GM12875 (cell line): ENCODE measurements around the gene BRF1.

ENCODE experiments used
- H3K4me3 ChIP-seq: one replicate; pipeline ENCODE4 v1.5.1; 2011; ENCODE audit warnings: low read depth, low read length, control low read depth
- TF ChIP-seq, protein P1 (sequence below): IDR thresholded peaks from 2 replicates; pipeline ENCODE4 v1.5.1; 2011; ENCODE audit warnings: low read depth, mild to moderate bottlenecking, control low read depth, inconsistent platforms, low read length, moderate library complexity, borderline replicate concordance; ENCODE audit not compliant: insufficient read depth

BRF1 gene

DNA sequence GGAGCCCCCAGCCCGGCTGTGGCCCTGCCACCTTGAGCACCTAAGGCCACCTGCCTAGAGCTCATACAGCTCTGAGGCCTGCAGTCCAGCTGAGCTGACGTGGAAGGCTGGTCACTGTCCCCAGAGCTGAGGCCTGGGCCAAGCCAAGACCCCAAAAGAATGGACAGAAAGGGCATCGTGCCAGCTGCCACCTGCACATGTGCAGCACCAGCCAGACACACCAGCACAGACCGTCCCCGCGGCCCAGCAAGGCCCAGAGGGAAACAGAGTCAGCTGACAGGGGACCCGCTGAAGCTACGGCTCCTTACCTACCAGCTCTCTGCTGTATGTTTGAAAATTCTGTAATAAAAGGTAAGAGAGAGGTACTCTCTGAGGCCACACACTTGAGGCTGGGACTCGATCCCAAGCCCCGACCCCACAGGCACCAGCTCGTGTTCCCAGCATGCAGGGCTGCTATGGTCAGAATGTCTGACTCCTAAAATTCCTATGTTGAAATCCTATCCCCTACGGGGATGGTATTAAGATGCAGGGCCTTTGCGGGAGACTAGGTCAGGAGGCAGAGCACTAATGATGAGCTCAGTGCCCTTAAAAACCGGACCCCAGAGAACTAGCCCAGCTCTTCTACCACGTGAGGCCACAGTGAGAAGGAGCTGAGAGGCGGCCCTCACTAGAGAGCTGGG, 25.4 kb downstream of the BRF1 start:
- no peak overlapping the region for H3K4me3 ChIP-seq
- TF ChIP-seq, protein P1, sequence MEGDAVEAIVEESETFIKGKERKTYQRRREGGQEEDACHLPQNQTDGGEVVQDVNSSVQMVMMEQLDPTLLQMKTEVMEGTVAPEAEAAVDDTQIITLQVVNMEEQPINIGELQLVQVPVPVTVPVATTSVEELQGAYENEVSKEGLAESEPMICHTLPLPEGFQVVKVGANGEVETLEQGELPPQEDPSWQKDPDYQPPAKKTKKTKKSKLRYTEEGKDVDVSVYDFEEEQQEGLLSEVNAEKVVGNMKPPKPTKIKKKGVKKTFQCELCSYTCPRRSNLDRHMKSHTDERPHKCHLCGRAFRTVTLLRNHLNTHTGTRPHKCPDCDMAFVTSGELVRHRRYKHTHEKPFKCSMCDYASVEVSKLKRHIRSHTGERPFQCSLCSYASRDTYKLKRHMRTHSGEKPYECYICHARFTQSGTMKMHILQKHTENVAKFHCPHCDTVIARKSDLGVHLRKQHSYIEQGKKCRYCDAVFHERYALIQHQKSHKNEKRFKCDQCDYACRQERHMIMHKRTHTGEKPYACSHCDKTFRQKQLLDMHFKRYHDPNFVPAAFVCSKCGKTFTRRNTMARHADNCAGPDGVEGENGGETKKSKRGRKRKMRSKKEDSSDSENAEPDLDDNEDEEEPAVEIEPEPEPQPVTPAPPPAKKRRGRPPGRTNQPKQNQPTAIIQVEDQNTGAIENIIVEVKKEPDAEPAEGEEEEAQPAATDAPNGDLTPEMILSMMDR = no peak

DNA sequence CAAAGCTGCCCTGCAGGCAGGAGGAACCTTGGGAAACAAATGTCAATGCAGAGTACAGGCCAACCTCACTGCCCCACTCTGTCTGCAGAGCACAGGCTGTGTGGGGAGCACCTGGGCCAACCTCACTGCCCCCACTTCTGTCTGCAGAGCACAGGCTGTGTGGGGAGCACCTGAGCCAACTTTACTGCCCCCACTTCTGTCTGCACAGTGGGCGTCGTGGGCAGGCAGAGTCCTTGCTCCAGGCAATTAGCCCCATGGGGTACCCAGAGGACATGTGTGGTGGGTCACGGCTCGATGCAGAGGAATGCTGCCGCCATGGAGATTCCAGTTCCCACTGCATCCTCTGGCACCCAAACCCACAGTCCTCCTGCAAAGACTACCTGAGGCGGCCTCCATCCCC, 26.2 kb downstream of the BRF1 start:
- TF ChIP-seq, protein P1 = no peak
- no peak overlapping the region for H3K4me3 ChIP-seq

DNA sequence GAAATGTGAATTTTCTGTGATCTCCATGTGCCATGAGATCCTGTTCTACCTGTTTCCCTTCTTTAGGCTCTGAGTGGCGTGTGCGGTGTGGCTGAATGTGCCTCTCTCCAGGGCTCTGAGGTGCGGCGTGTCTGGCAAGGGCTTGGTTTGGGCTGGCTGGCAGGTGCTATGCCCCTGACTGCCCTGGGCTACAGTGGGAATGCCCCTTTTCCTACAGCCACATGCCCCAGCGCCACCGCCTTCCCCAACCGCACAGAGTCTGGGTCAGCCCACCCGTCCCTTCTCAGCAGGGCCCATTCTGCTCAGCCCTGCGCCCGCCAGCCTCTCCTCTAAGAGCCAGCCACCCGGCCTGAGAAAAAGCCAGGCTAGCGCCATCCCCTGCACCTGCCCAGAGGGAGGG, 27.7 kb downstream of the BRF1 start:
- TF ChIP-seq, protein P1 = no peak

DNA sequence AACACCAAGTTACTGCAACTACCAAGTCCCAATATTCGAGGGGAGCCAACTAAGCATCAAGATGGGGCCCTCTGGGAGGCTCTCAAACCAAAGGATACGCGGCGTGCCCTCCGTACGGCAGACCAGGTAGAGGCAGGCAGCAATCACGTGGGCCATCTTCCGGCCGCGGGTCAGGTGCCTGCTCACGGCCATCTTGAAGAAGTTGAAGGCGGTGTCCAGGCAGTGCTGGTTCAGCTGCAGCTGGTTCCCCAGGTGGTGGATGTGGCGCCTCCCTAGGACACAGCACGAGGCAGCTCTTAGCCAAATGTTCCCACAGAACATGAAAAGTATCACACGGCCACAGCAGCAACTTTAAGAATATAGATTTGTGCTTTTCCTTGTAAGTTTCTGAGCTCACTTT, 28.2 kb downstream of the BRF1 start:
- TF ChIP-seq, protein P1 = no peak
- no peak overlapping the region for H3K4me3 ChIP-seq

More for the DNA sequence above, 27.7 kb downstream of the BRF1 start:
- no peak overlapping the region for H3K4me3 ChIP-seq

DNA sequence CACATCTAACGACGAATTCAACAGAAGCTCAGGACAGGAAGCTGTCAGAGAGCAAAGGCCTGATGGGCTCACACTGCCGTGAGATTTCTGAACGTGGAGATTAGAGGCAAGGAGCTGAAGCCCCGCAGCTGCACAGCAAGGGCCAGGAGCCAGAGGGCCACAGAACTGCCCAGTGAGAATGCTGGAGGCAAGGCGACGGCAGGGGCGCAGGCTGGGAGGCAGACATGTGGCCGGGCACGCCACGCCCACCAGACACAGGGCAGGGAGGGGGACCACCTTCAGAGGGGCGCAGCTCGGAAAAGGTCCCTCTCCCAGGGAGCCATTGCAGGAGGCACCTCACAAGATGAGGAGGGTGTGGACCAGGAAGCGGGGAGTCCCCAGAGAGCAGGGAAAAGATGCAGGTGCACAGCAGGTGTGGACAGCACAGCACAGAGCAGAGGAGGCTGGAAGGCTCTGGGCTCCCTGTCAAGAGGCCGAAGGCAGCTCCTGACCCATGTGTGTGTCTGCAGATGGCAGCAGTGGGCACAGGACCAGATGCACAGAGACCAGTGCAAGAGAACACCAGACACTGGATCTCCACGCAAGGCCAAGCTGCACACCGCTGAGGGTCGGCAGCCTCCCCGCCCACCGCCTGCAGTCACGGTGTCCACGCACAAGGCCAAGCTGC, 29.4 kb downstream of the BRF1 start:
- TF ChIP-seq, protein P1 = no peak
- no peak overlapping the region for H3K4me3 ChIP-seq

DNA sequence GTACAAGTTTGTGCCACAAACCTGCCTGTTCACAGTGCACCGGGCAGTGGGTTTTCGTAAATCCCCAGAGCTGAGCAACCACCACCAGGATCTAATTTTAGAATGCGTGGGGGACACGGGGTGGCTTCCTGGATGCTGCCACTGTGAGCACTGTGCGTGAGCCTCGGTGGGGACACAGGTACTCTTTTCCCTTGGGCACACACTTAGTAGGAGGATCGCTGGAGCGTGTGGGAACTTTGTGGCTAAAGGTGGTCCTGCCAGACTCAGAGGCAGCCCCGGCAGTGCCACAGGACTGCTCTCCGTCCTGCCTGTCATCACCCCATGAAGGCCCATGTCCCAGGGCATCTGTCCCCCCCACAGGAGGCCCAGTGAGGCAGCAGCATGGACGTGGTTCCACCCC, 31.4 kb downstream of the BRF1 start:
- no peak overlapping the region for H3K4me3 ChIP-seq
- TF ChIP-seq, protein P1 = no peak

DNA sequence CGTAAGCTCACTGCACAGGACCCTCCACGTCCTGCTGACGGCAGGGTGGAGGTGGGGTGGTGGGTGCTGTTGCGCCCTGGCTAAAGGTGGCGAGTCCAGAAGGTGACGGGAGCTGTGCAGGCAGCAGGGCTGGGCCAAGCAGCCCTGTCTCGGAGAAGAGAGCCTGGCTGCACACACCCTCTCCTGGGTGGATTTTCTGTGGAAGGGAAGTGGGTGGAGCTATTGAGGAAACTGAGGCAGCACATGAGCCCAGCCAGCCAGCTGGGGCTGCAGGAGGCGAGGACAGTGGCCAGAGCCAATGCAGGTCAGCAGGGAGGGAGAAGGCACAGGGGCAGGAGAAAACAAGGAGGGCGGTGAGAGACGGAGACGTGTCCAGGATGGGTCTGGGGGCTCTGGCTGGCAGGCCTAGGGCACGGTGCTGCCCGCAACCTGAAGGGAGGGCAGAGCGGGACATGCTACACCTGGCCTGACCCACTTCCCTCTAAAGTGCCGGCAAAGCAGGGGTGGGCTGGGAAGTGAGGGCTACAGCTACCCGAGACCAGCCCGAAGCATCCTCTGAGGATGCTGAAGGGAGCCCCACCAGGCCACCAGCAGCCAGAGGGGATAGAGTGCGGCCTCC, 32.0 kb downstream of the BRF1 start:
- H3K4me3 ChIP-seq = no peak overlapping the region
- TF ChIP-seq, protein P1 = no peak
